NCI-H2107 treated with DMSO at 0.1 percent for 48 hours (cell line): Measurements from ENCODE around the gene CIDEC.

Experiments
- DNase-seq: peaks from one replicate; lab custom pipeline; 2025; ENCODE audit not compliant: unreplicated experiment; lab: John Stamatoyannopoulos, UW

The CIDEC gene, protein sequence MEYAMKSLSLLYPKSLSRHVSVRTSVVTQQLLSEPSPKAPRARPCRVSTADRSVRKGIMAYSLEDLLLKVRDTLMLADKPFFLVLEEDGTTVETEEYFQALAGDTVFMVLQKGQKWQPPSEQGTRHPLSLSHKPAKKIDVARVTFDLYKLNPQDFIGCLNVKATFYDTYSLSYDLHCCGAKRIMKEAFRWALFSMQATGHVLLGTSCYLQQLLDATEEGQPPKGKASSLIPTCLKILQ

GRCh38 chr3:9879830-9880549 is at the start of gene CIDEC:
Gene CIDEC (minus strand): TSS chr3:9880253. CDS start chr3:9878486, 1,767 bp downstream.
- no peak for DNase-seq

- DNase-seq, result no peak
Measured at GRCh38 chr3:9928158-9928557, 48.1 kb upstream of the CIDEC start.

GRCh38 chr3:9918261-9919038 is 38.4 kb upstream of the CIDEC start:
- DNase-seq, result no peak

DNA sequence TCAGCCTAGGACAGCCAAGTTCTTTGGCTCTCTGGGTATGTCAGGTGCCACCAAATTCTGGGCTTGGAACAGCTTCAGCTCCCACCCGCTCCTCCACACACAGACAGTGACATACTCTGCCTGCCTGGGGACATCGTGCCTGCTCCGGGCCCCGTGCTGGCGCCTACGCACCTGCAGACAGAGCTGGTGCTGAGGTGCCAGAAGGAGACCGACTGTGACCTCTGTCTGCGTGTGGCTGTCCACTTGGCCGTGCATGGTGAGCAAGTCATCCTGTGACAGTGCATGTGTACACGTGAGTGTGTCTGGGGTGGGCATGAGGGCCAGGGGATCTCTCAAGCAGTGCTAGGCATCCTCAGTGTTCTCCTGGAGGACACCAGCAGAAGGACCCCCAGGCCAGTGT is 37.8 kb upstream of the CIDEC start:
- no peak for DNase-seq

GRCh38 chr3:9916734-9917680 is 37.0 kb upstream of the CIDEC start, which contains the start of gene IL17RC:
Gene IL17RC (plus strand): TSS chr3:9917098. CDS start chr3:9917316, 218 bp downstream.
- peak; percentile 38 for DNase-seq

GRCh38 chr3:9916346-9916733 is 36.3 kb upstream of the CIDEC start:
- no peak for DNase-seq

DNA sequence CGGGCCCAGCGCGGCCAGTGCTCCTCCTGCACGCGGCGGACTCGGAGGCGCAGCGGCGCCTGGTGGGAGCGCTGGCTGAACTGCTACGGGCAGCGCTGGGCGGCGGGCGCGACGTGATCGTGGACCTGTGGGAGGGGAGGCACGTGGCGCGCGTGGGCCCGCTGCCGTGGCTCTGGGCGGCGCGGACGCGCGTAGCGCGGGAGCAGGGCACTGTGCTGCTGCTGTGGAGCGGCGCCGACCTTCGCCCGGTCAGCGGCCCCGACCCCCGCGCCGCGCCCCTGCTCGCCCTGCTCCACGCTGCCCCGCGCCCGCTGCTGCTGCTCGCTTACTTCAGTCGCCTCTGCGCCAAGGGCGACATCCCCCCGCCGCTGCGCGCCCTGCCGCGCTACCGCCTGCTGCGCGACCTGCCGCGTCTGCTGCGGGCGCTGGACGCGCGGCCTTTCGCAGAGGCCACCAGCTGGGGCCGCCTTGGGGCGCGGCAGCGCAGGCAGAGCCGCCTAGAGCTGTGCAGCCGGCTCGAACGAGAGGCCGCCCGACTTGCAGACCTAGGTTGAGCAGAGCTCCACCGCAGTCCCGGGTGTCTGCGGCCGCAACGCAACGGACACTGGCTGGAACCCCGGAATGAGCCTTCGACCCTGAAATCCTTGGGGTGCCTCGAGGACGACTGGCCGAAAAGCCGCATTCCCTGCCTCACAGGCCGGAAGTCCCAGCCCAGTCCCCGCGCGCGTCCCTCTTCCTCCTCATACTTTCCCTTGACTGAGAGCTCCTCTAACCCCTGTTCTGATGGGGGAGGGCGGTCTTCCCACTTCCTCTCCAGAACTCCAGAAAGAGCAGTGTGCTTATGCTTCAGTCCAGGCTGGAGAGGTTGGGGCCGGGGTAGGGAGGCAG is 35.4 kb upstream of the CIDEC start:
- DNase-seq, result no peak

DNA sequence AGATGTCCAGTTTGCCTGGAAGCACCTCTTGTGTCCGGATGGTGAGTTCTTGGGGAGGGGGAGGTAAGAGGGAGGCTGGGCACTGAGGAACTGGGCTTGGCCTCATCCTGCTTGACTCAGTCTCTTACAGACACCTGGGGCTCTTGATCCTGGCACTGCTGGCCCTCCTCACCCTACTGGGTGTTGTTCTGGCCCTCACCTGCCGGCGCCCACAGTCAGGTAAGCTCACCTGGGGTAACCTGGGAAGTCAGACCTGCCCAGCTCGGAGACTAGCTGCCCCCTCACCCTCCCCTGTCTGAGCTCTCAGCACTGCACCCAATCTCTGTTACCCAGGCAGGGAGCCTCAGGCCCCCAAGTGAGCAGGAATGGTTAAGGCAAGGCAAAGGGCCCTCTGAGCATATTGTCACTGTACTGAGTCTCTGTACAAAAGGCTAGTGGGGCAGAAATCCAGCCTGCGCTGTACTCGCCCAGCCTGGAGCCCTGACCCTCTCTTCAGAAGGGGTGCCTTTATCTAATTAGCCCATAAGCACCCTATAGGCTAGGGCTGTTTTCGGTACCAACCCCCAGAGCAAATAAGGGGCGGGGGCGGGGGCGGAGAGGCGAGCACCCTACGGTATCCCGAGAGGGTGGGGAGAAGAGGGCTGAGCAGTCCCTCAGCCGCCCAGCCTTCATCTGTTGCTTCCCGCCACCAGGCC is 34.7 kb upstream of the CIDEC start:
- DNase-seq, result no peak

DNA sequence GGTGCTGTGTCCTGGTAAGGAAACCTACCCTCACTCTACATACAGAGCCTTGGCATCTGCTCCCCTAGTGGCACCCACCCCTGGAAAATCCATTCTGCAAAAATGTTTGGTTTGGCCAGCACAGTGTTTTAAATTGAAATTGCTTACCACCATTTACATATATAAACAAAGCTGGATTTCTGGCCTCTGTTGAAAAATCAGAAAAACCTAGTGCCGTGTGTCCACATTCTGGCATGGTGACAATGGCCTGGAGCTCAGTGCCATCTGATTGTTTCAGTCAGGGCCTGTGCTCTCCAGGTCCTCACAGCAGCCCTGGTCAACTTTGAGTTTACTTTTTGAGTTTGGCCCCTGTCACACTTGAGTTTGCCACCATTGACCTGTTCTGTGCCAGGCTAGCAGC is 34.0 kb upstream of the CIDEC start:
- DNase-seq, result no peak

DNA sequence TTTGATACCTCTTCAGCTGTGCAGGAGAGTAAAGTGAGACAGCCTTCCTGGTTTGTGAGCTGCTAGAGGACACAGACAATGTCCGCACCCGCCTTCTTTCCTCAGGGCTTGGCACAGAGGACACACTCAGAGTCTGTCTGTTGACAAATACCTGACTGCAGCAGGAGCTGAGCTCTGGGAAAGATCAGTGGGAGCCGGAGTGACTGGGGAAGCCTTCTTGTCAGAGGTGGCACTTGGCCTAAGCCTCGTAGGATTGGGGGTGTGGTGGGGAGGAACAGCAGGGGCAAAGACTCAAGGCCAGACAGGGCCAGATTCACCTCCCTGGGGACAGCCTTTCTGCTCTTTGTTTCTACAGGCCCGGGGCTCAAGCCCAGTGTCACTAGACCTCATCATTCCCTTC is 33.5 kb upstream of the CIDEC start:
- no peak for DNase-seq

DNA sequence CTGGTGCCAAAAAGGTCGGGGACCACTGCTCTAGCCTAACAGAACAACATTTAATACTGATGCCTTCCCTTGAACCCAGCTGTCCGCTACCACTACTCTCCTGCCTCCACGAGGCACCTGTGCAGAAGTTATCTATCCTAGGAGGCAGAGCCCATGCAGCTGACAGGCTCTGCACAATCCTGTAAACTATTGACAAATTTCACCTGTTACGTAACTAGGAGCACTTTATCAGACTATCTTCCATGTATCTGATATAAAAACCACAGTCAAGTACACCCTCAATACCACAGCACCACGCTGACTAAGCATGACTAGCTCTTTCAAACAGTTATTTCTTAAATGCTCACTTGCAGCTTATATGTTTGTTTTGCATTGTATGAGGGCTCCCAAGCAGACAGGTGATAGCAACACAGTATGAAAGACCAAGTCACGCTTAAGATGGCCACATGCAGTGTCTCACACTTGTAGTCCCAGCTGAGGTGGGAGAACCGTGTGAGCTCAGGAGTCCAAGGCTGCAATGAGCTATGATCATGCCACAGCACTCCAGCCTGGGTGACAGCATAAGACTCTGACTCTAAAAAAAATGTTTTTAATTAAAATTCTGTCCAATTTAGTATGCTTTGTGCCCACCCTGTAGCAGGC is 32.4 kb upstream of the CIDEC start:
- DNase-seq, result peak; percentile 80

DNA sequence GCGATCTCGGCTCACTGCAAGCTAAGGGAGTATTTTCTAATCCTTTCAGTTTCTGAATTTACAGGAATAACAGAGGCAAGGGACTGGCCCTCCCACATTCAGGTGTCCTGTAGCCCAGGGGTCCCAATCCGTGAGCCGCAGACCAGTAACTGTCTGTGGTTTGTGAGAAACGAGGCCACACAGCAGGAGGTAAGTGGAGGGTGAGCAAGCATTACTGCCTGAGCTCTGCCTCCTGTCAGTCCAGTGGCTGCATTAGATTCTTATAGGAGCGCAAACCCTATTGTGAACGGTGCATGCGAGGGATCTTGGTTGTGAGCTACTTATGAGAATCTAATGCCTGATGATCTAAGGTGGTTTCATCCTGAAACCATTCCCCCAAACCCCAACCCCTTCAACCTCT is 31.8 kb upstream of the CIDEC start:
- DNase-seq, result no peak

DNA sequence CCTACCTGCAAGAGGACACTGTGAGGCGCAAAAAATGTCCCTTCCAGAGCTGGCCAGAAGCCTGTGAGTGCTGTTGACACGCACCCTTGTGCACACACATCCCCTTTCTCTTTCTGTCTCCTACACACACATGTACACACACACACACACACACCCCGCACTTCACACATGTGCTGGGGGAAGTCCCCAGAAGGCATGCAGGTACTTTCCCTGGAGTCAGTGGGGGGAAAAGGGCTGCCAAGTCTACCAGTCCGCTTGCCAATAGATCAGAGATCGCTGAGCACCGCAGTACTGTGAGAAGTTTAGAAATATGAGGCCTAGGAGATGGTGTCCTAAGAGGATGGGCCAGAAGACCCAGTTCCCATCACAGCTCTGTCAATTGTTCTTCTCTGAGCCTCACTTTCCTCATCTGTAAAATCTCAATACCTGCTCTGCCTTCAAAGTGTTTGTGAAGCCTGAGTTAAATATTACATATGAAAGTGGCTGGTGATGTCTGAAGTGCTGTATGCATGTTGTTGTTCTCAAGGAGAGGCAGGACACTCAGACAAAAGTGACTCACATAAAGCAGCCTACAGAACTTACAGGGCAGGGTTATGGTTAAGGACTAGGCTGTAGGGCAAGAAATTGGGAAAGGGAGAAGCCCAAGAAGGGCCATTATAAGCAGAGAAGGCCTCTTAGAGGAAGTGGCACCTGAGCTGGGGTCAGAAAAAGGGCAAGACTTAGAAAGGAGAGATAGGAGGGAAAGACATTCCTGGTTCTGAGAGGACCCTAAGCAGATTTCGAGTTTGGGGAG is 29.4 kb upstream of the CIDEC start:
- no peak for DNase-seq

- DNase-seq, result no peak
Measured at GRCh38 chr3:9908286-9908685, 28.2 kb upstream of the CIDEC start.

- DNase-seq, result no peak
Measured at GRCh38 chr3:9906480-9906879, 26.4 kb upstream of the CIDEC start.

- no peak for DNase-seq
Measured at GRCh38 chr3:9903904-9904303, 23.9 kb upstream of the CIDEC start.

DNA sequence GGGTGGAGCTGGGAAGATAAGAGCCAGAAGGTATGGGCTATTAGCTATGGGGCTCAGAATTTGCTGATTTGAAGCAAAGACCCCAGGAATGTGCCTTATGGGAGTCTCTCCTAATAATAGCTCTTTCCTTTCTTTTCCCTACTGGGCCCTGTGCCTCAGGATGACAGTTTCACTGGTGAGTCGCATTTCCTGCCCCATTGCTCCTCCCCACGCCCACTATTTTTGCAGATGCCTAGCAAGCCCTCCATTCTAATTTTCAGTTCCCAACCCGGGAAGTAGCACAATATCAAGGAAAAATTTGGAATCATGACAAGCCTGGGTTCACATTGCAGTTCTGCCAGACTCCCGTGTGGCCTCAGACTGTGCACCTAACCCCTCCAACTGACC is 23.2 kb upstream of the CIDEC start:
- DNase-seq, result no peak
